PC-3 (cell line): ENCODE results near the gene RANBP10. TPM values are rescaled to one million over a fixed set of nuclear protein-coding genes. Genes with fewer than 3 reads are reported as not detected.
"Not testable (repeated sequence)": the region's sequence is repeated elsewhere in the genome, so short reads cannot be mapped to it uniquely, and the experiment has no call there.

ENCODE experiments used
- ATAC-seq: fragments of 200-7000 bp; cut with Tn5 transposase; 2 replicates; pipeline ENCODE4 v1.9.1; 2020; ENCODE audit warnings: mild to moderate bottlenecking, moderate library complexity
- BruUV-seq: library from RNA; stranded (reverse); fragments of 400-500 nt; replicated peaks from 2 replicates; lab custom pipeline; 2021; lab: Mats Ljungman, UMichigan
- CTCF ChIA-PET: fragments of 300-600 bp; sonication (Branson Sonifier 250); formaldehyde crosslinking; loops from one replicate; lab custom pipeline; 2022; ENCODE audit warnings: antibody characterized with exemption; lab: Charles Lee
- POLR2A ChIA-PET: fragments of 300-600 bp; sonication (Branson Sonifier 250); formaldehyde crosslinking; loops from one replicate; lab custom pipeline; 2022; ENCODE audit warnings: antibody characterized with exemption; ENCODE audit not compliant: unreplicated experiment; lab: Charles Lee
- DNase-seq: peaks from one replicate; pipeline ENCODE4 v3.0.0-alpha.2; 2015
- H2AFZ ChIP-seq: fragments of 300-600 bp; sonication (generic); 2 replicates; pipeline ENCODE4 v1.6.0; 2016; ENCODE audit warnings: antibody characterized with exemption, low read length
- H3F3A ChIP-seq: fragments of 300-600 bp; sonication (generic); one replicate; pipeline ENCODE4 v1.6.0; 2017; ENCODE audit warnings: antibody characterized with exemption, low read length, control low read depth, mild to moderate bottlenecking; ENCODE audit not compliant: unreplicated experiment
- H3K27ac ChIP-seq: fragments of 300-600 bp; sonication (generic); 2 replicates; pipeline ENCODE4 v1.5.1; 2016; ENCODE audit warnings: mild to moderate bottlenecking, low read length
- H3K27me3 ChIP-seq: fragments of 300-600 bp; sonication (generic); 2 replicates; pipeline ENCODE4 v1.6.1; 2016; ENCODE audit warnings: low read length, mixed read lengths
- H3K36me3 ChIP-seq: fragments of 300-600 bp; sonication (generic); 2 replicates; pipeline ENCODE4 v1.6.1; 2016; ENCODE audit warnings: low read depth, mixed run types, low read length, mixed read lengths
- H3K4me1 ChIP-seq: fragments of 300-600 bp; sonication (generic); 2 replicates; pipeline ENCODE4 v1.5.1; 2016; ENCODE audit warnings: low read length; ENCODE audit not compliant: insufficient read depth
- H3K4me2 ChIP-seq: fragments of 300-600 bp; sonication (generic); 2 replicates; pipeline ENCODE4 v1.6.0; 2016; ENCODE audit warnings: low read length
- H3K4me3 ChIP-seq: fragments of 300-600 bp; sonication (generic); 2 replicates; pipeline ENCODE4 v1.5.1; 2016; ENCODE audit warnings: mild to moderate bottlenecking, low read length, mixed read lengths
- H3K79me2 ChIP-seq: fragments of 300-600 bp; sonication (generic); 2 replicates; pipeline ENCODE4 v1.6.1; 2017; ENCODE audit warnings: low read length, mixed read lengths
- H3K9ac ChIP-seq: fragments of 300-600 bp; sonication (generic); 2 replicates; pipeline ENCODE4 v1.6.0; 2016; ENCODE audit warnings: mild to moderate bottlenecking, low read length
- H3K9me2 ChIP-seq: fragments of 300-600 bp; sonication (generic); replicated peaks from 2 replicates; pipeline ENCODE4 v1.6.1; 2016; ENCODE audit warnings: mixed run types, low read length, mixed read lengths
- H3K9me3 ChIP-seq: fragments of 300-600 bp; sonication (generic); 2 replicates; pipeline ENCODE4 v1.6.1; 2016; ENCODE audit warnings: low read length, mixed read lengths
- H4K20me1 ChIP-seq: fragments of 300-600 bp; sonication (generic); 2 replicates; pipeline ENCODE4 v1.6.1; 2016; ENCODE audit warnings: low read length, mixed read lengths
- CTCF ChIP-seq: fragments of 300-600 bp; sonication (generic); conservative IDR thresholded peaks from 2 replicates; pipeline ENCODE4 v1.5.1; 2017; ENCODE audit warnings: antibody characterized with exemption, low read depth, mild to moderate bottlenecking, low read length
- EZH2 ChIP-seq: fragments of 300-600 bp; sonication (generic); IDR thresholded peaks from one replicate; pipeline ENCODE4 v1.6.1; 2017; ENCODE audit warnings: antibody characterized with exemption, mild to moderate bottlenecking, low read length; ENCODE audit not compliant: unreplicated experiment
- EZH2phosphoT487 ChIP-seq: fragments of 300-600 bp; sonication (generic); IDR thresholded peaks from 2 replicates; pipeline ENCODE4 v1.6.1; 2018; ENCODE audit warnings: mild to moderate bottlenecking, antibody characterized with exemption, low read length, borderline replicate concordance
- intact Hi-C: fragments of 100-400 bp; cut with micrococcal nuclease; formaldehyde crosslinking; loops from 2 replicates; pipeline ENCODE4 v1.9.0; 2023
- total RNA-seq: library from RNA; depleted of rRNA; stranded (reverse); fragments of >200 nt; gene quantifications from 2 replicates; pipeline ENCODE4 v1.2.3, GENCODE V29; 2014

RANBP10 gene
- total RNA-seq, 1 experiment from 2014 or later, result 5.5 TPM

GRCh38 chr16:67697422-67698185 is 108.8 kb downstream of the RANBP10 start:
- DNase-seq (no peak), ATAC-seq (no peak)
- 0 out of 2 replicates have a peak, but pooled peaks cover 3% of the 10 kb centered on the region for H3K36me3 ChIP-seq
- H3K4me1 ChIP-seq, result peaks cover 12% of the 10 kb centered on the region
- no peaks in the 10 kb centered on the region for H3K9me2 ChIP-seq
- no peaks in the 10 kb centered on the region for H3K9me3 ChIP-seq
- H3K4me2 ChIP-seq, result peak overlapping the region; percentile 55
- no peak overlapping the region for H2AFZ ChIP-seq
- intact Hi-C loops, result no loop called here
- H3K27me3 ChIP-seq, result no peaks in the 10 kb centered on the region
- no peaks in the 10 kb centered on the region for H3F3A ChIP-seq
- no peak overlapping the region for H3K9ac ChIP-seq
- POLR2A ChIA-PET, result no interaction called here
- no peaks in the 10 kb centered on the region for H4K20me1 ChIP-seq
- H3K79me2 ChIP-seq, result 0 out of 2 replicates have a peak, but pooled peaks cover 11% of the 10 kb centered on the region
- H3K4me3 ChIP-seq, result no peak overlapping the region
- CTCF ChIA-PET, result no interaction called here
- no TSS peak for BruUV-seq
- no peak overlapping the region for H3K27ac ChIP-seq
- TF ChIP-seq EZH2phosphoT487 (no peak), EZH2 (no peak), CTCF (no peak)

GRCh38 chr16:67694611-67695010 is 111.7 kb downstream of the RANBP10 start:
- H3K79me2 ChIP-seq, result 0 out of 2 replicates have a peak, but pooled peaks cover under 1% of the 10 kb centered on the region
- H3K4me2 ChIP-seq, result no peak overlapping the region
- no peaks in the 10 kb centered on the region for H3K27me3 ChIP-seq
- CTCF ChIA-PET, result no interaction called here
- peaks cover 12% of the 10 kb centered on the region for H3K4me1 ChIP-seq
- POLR2A ChIA-PET, result no interaction called here
- H3F3A ChIP-seq, result no peaks in the 10 kb centered on the region
- ATAC-seq (no peak), DNase-seq (no peak)
- H4K20me1 ChIP-seq, result no peaks in the 10 kb centered on the region
- H3K4me3 ChIP-seq, result no peak overlapping the region
- no peak overlapping the region for H2AFZ ChIP-seq
- intact Hi-C loops, result no loop called here
- TF ChIP-seq EZH2phosphoT487 (no peak), CTCF (no peak), EZH2 (no peak)
- no TSS peak for BruUV-seq
- no peaks in the 10 kb centered on the region for H3K9me3 ChIP-seq
- no peak overlapping the region for H3K27ac ChIP-seq
- H3K9ac ChIP-seq, result no peak overlapping the region
- H3K9me2 ChIP-seq, result no peaks in the 10 kb centered on the region
- H3K36me3 ChIP-seq, result 0 out of 2 replicates have a peak, but pooled peaks cover 3% of the 10 kb centered on the region

- DNase-seq, BruUV-seq, H3K9me3 ChIP-seq, intact Hi-C loops, H4K20me1 ChIP-seq, H3K27ac ChIP-seq, POLR2A ChIA-PET, H3K4me2 ChIP-seq, H3K27me3 ChIP-seq, CTCF ChIA-PET, ATAC-seq, H3K36me3 ChIP-seq, H3K79me2 ChIP-seq, H3K9ac ChIP-seq, H3K4me3 ChIP-seq, H2AFZ ChIP-seq, H3K9me2 ChIP-seq, H3F3A ChIP-seq: not testable (repeated sequence)
- peaks cover 12% of the 10 kb centered on the region for H3K4me1 ChIP-seq
These were observed 112.7 kb downstream of the RANBP10 start for GRCh38 chr16:67693517-67694285.
